ENCODE results near the gene ADGRA3.
A peak's percentile ranks its signal among the peaks of the same experiment; 100 is the strongest.
"Not testable (repeated sequence)": the region's sequence is repeated elsewhere in the genome, so short reads cannot be mapped to it uniquely, and the experiment has no call there.

ADGRA3 gene

GRCh38 chr4:22440999-22441398 lies 74.9 kb downstream of the ADGRA3 start:
- no peak for DNase-seq (ENCODE audit: low read depth)

DNA sequence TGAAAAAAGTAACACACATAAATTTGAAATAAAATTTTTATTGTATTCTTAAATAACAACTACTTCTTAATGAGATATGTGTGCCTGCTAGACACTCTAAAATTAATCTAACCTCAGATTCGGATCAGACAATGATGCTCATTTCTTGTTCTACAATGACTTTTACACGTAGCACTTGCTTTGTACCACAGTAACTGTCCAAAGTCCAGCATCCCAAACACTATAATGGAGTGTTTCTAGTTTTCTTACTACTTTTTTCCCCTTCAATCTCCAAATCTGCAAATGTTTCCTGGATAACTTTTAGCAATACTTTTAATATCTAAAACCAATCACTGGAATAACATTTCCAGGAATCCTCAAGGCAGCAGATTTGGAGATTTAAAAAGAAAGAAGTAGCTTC lies 75.9 kb downstream of the ADGRA3 start:
- DNase-seq (ENCODE audit: low read depth) = no peak

GRCh38 chr4:22435652-22436051 lies 80.2 kb downstream of the ADGRA3 start:
- no peak for DNase-seq (ENCODE audit: low read depth)

DNA sequence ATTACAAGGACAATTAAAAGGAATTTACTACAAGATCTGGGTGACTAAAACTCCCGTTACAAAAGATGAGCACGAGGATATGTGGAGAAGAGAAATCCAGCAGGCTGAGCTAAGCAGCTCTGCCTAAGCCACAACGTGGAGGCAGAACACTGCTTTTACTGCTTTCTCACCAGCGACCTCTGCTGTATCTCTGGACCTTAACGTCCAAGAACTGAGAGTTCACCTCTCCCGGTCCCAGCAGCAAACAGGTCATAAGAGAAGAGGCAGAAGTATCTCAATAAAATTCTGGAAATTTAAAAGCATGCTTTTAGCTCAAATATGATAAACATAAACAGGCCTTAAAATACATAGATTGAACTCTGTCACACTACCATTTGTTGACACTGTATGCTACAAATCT lies 81.0 kb downstream of the ADGRA3 start:
- DNase-seq (ENCODE audit: low read depth) = peak; percentile 4

DNA sequence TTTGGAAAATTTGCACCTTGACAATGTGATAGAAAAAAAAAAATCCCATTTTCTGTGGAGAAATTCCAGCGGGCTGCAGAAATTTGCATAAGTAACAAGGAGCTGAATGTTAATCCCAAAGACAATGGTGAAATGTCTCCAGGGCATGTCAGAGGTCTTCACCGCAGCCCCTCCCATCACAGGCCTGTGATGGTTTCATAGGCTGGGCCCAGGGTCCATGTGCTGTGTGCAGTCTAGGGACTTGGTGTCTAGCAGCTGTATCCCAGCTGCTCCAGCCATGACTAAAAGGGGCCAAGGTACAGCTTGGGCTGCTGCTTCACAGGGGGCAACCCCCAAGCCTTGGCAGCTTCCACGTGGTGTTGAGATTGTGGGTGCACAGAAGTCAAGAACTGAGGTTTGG lies 85.2 kb downstream of the ADGRA3 start:
- no peak for DNase-seq (ENCODE audit: low read depth)

GRCh38 chr4:22428441-22428840 lies 87.4 kb downstream of the ADGRA3 start:
- no peak for DNase-seq (ENCODE audit: low read depth)

DNA sequence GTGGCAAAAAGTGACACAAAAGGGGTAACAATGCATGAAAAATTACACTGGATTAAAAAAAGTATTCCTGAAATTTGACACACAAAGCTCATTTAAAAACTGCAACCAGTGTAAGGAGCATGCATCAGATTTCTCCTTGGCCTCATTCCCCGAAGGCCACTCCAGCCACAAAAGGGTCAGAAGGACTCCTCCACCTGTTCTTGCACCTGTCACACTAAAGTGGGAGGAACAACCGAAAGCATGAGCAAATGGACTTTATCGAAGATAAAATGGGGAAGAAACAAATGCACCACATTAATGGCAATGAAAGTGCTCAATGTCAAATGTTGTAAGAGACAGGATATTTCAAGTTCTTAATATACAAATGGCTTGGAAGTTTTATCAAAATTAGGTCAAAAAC lies 88.2 kb downstream of the ADGRA3 start:
- DNase-seq (ENCODE audit: low read depth) = no peak

- no peak for DNase-seq (ENCODE audit: low read depth)
Measured at GRCh38 chr4:22420291-22420690, 95.6 kb downstream of the ADGRA3 start.

GRCh38 chr4:22417408-22417807 lies 98.5 kb downstream of the ADGRA3 start:
- DNase-seq (ENCODE audit: low read depth) = no peak

- no peak for DNase-seq (ENCODE audit: low read depth)
Measured at GRCh38 chr4:22416403-22416802, 99.5 kb downstream of the ADGRA3 start.

- no peak for DNase-seq (ENCODE audit: low read depth)
Measured at GRCh38 chr4:22414833-22415232, 101.0 kb downstream of the ADGRA3 start.

- no peak for DNase-seq (ENCODE audit: low read depth)
Measured at GRCh38 chr4:22413471-22413870, 102.4 kb downstream of the ADGRA3 start.

GRCh38 chr4:22412013-22412412 lies 103.9 kb downstream of the ADGRA3 start:
- no peak for DNase-seq (ENCODE audit: low read depth)

DNA sequence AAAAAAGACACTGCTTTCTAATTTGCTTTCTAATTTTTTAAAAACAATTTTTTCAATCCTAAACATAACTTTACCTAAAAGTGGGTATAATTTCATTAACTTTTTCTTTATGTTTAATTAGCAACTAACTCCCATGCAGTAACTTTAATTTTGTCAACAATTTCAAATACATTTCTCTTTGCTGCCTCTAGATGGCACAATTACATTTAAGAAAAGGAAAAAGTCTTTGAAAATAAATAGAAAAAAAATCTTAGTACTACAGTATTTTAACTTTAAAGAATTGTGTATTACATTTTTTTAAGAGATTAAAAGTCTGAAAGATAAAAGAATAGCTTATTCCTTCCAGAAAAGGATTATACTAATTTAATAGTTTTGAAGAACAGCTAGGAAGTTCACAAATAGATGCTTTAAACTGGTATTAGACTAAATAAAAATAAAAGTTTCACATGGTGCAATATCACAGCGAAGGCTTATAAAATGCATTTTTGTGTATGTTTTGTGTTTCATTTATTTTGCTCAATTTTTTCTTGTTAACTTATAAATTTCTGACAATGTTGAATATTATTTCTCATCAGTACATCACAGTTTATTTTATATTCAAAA lies 105.1 kb downstream of the ADGRA3 start:
- DNase-seq (ENCODE audit: low read depth) = no peak

GRCh38 chr4:22408474-22408873 lies 107.4 kb downstream of the ADGRA3 start:
- no peak for DNase-seq (ENCODE audit: low read depth)

- DNase-seq (ENCODE audit: low read depth) = no peak
Measured at GRCh38 chr4:22407361-22407760, 108.5 kb downstream of the ADGRA3 start.

- no peak for DNase-seq (ENCODE audit: low read depth)
Measured at GRCh38 chr4:22398671-22399070, 117.2 kb downstream of the ADGRA3 start.

DNA sequence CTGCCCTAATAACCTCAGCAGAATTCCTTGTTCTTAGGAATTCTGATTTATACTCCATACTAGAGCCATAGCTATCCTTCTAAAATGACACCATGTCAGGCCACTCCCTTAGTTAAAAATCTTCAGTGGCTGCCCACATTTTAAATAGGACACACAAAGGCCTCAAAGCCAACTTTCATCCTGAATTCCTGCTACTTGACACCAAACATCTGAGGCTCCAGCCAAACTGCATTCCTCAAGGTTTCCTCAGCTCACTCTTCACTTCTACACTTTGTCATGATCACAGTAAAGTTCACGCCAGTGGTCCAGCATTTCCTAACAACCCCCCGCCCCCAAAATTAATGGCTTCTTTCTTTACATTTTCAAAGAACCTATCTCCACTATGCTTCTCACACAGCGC lies 124.3 kb downstream of the ADGRA3 start:
- DNase-seq (ENCODE audit: low read depth) = no peak

- peak; percentile 50 for DNase-seq (ENCODE audit: low read depth)
Measured at GRCh38 chr4:22389240-22389870, 126.5 kb downstream of the ADGRA3 start.

DNA sequence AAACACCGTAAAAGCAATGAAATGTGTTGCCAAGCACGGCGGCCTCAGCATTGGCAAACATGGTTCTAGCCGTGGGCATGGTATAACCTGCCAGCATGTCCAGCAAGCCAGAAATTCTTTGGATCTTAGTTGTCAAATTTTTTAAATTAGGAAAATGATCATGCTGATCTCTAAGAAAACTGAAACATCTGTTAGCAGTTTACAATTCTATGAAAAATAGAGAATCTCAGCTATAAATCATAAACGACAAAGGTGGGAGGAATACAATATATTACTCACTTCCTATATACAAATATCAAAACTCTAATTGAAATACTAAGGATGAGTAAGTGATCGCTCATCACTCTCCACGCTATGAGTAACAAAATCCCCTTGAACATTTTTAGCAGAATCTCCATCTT lies 130.3 kb downstream of the ADGRA3 start:
- DNase-seq (ENCODE audit: low read depth) = peak; percentile 17

GRCh38 chr4:22384154-22384553 lies 131.7 kb downstream of the ADGRA3 start:
- DNase-seq (ENCODE audit: low read depth) = no peak

DNA sequence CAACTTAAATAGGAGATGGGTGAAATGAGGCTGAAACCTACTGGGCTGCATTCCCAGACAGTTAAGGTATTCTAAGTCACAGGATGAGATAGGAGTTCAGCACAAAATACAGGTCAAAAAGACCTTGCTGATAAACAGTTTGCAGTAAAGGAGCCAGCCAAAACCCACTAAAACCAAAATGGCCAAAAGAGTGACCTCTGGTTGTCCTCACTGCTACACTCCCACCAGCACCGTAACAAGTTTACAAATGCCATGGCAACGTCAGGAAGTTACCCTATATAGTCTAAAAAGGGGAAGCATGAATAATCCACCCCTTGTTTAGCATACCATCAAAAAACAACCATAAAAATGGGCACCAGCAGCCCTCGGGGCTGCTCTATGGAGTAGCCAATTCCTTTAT lies 133.7 kb downstream of the ADGRA3 start:
- DNase-seq (ENCODE audit: low read depth) = not testable (repeated sequence)

DNA sequence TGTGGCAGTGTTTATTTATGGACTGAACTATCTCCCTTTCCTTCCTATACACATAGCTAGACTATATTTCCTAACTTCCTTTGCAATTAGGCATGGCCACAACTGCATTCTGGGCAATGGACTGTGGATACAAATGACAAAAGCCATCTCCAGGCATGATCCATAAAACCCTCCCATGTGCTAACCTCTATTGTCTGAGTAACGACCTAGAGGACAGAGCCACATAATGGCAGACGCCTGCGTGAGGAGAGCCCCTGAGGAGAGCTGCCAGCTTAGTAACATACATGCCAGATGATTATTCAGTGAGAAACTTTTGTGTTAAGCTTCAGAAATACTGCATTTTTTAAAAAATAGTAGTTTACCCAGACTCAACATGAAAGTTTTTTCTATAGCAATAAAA lies 142.9 kb downstream of the ADGRA3 start:
- DNase-seq (ENCODE audit: low read depth) = no peak

DNA sequence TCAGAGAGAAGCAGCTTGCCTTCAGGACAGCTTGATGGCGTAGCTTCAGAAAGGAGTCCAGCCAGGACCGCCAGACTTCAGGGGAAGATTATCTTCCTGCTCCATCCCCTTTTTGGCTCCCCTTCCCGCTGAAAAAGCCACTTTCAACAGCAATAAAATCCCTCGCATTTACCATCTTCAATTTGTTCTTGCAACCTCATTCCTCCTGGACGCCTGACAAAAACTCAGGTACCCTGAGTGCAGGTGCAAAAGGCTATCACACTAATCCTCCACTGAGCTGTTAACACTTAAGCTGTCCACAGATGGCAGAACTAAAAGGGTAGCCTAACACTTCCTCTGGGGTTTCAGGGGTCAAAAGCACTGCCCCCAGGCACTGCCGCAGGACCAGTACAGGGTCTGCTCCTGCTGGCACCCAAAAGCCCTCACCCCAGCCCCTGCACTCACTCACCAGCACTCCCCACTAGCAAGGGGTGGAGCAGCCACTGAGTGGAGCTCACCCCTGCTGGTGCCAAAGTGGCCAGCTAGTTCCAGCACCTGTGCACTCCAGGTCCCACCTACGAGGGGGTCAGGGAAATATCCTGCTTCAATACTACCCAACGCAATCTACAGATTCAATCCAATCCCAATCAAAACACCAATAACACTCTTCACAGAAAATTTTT lies 145.8 kb downstream of the ADGRA3 start:
- DNase-seq (ENCODE audit: low read depth) = no peak
